CD4-positive, alpha-beta T cell (primary cell): ENCODE results near the gene PPM1F. TPM values are rescaled to one million over a fixed set of nuclear protein-coding genes. Genes with fewer than 3 reads are reported as not detected.
A peak's percentile ranks its signal among the peaks of the same experiment; 100 is the strongest.

ENCODE experiments used
- ATAC-seq: fragments of 200-7000 bp; cut with Tn5 transposase; one replicate; pipeline ENCODE4 v1.10.0; 2022; ENCODE audit warnings: mild to moderate bottlenecking; ENCODE audit not compliant: poor library complexity
- CTCF ChIA-PET: fragments of 350-600 bp; sonication (Branson Sonifier 250); formaldehyde crosslinking; loops from one replicate; lab custom pipeline; 2021; ENCODE audit warnings: antibody characterized with exemption, inconsistent platforms; lab: Charles Lee
- POLR2A ChIA-PET: fragments of 350-600 bp; sonication (Branson Sonifier 250); formaldehyde crosslinking; loops from one replicate; lab custom pipeline; 2021; ENCODE audit warnings: antibody characterized with exemption, inconsistent platforms; lab: Charles Lee
- DNase-seq, 14 experiments: peaks; one replicate each; pipeline ENCODE4 v3.0.0-alpha.2; 2013 to 2020; ENCODE audit warnings: mixed read lengths in 2 of 14
- H3K27ac ChIP-seq, 2 donors: one replicate each; pipeline versions ENCODE4 v1.5.1 to v1.7.0; 2013; ENCODE audit warnings: low read length in 2 of 2, low read depth in 1 of 2, mild to moderate bottlenecking in 1 of 2
- H3K27me3 ChIP-seq, 2 experiments: 1 replicate in 1 of 2; 2 replicates in 1 of 2; pipeline versions ENCODE4 v1.6.1 to v1.7.0; 2013; ENCODE audit warnings: low read length in 2 of 2, control low read depth in 1 of 2, mild to moderate bottlenecking in 1 of 2, moderate library complexity in 1 of 2; ENCODE audit not compliant: insufficient read depth in 2 of 2, control insufficient read depth in 1 of 2
- H3K36me3 ChIP-seq: one replicate; pipeline ENCODE4 v1.6.1; 2013; ENCODE audit warnings: low read length, control low read depth; ENCODE audit not compliant: insufficient read depth
- H3K4me1 ChIP-seq: one replicate; pipeline ENCODE4 v1.6.1; 2013; ENCODE audit warnings: low read length, control low read depth; ENCODE audit not compliant: insufficient read depth
- H3K4me3 ChIP-seq: one replicate; pipeline ENCODE4 v1.5.1; 2013; ENCODE audit warnings: mild to moderate bottlenecking, low read length, moderate library complexity
- H3K9me3 ChIP-seq, 2 experiments: 1 replicate in 1 of 2; 2 replicates in 1 of 2; pipeline versions ENCODE4 v1.6.1 to v1.7.0; 2013; ENCODE audit warnings: low read length in 2 of 2, mild to moderate bottlenecking in 2 of 2, control low read depth in 1 of 2, moderate library complexity in 1 of 2; ENCODE audit not compliant: control insufficient read depth in 1 of 2, insufficient read depth in 1 of 2
- H3K27ac Mint-ChIP-seq: one replicate; pipeline ENCODE4 v1.8.0; 2020; ENCODE audit warnings: mixed read lengths
- H3K27me3 Mint-ChIP-seq: one replicate; pipeline ENCODE4 v1.8.0; 2021; ENCODE audit warnings: mixed read lengths
- H3K36me3 Mint-ChIP-seq: one replicate; pipeline ENCODE4 v1.8.0; 2021; ENCODE audit warnings: low read depth, mixed read lengths
- H3K4me1 Mint-ChIP-seq: one replicate; pipeline ENCODE4 v1.8.0; 2021; ENCODE audit warnings: low read depth, mixed read lengths
- H3K4me3 Mint-ChIP-seq: one replicate; pipeline ENCODE4 v1.8.0; 2020; ENCODE audit warnings: mild to moderate bottlenecking, mixed read lengths
- H3K9me3 Mint-ChIP-seq: one replicate; pipeline ENCODE4 v1.8.0; 2020; ENCODE audit warnings: mixed read lengths
- CTCF ChIP-seq: fragments of 200-600 bp; IDR thresholded peaks from one replicate; pipeline ENCODE4 v1.8.0; 2022; ENCODE audit warnings: antibody characterized with exemption, mild to moderate bottlenecking
- intact Hi-C, 2 experiments: fragments of 100-400 bp; cut with DNase I in 1 of 2; cut with micrococcal nuclease in 1 of 2; formaldehyde crosslinking; loops; one replicate each; pipeline versions ENCODE4 v1.15.1 to v1.9.0; 2023 to 2025; cut with DNase I, micrococcal nuclease
- total RNA-seq, 174 experiments: library from RNA in 2 of 174; stranded (reverse) in 2 of 174; gene quantifications; one replicate each; pipeline ENCODE4 v1.2.3 and lab custom pipeline; 2021 to 2026

The PPM1F gene
- total RNA-seq, 2 experiments from 2014 or later, result 18.0 to 18.3 TPM

- ATAC-seq (no peak), DNase-seq (no peak)
- H3K4me3 ChIP-seq, result peak overlapping the region; percentile 80
- H3K27ac Mint-ChIP-seq, result peak overlapping the region; percentile 84
- ChIA-PET POLR2A (interaction anchor here (0.9 to 2.3 kb wide), 6 partner anchors 10 to 978 kb away, joined by 3 to 12 read pairs (median 3); partner anchors contain the start of gene PPM1F), CTCF (interaction anchor here (1.6 to 3.2 kb wide), 3 partner anchors 10 to 44 kb away, joined by 7 to 17 read pairs (median 10); partner anchors contain the start of gene PPM1F)
- peaks cover 50% of the 10 kb centered on the region for H3K4me1 Mint-ChIP-seq
- peak overlapping the region in 1 of 2 donors; percentile 76 for H3K27ac ChIP-seq
- no peaks in the 10 kb centered on the region for H3K9me3 Mint-ChIP-seq
- TF ChIP-seq CTCF, result no peak
- no peaks in the 10 kb centered on the region for H3K27me3 Mint-ChIP-seq
- peaks cover 3% of the 10 kb centered on the region for H3K36me3 ChIP-seq
- no peaks in the 10 kb centered on the region for H3K27me3 ChIP-seq
- H3K4me1 ChIP-seq, result peaks cover 14% of the 10 kb centered on the region
- peak overlapping the region; percentile 94 for H3K4me3 Mint-ChIP-seq
- peaks cover 15% of the 10 kb centered on the region for H3K36me3 Mint-ChIP-seq
- H3K9me3 ChIP-seq, result no peaks in the 10 kb centered on the region
- intact Hi-C loops, result no loop called here
Measured at GRCh38 chr22:21981874-21982273, 29.2 kb upstream of the PPM1F start.

- CTCF ChIA-PET, result interaction anchor here (0.7 kb wide), 1 partner anchor 526 kb away, joined by 3 read pairs; no protein-coding TSS in a partner anchor
- Mint-ChIP-seq H3K36me3 (peaks cover 17% of the 10 kb centered on the region), H3K27me3 (no peaks in the 10 kb centered on the region), H3K9me3 (no peaks in the 10 kb centered on the region), H3K4me3 (peak overlapping the region; percentile 65), H3K4me1 (peaks cover 50% of the 10 kb centered on the region), H3K27ac (peak overlapping the region; percentile 84)
- Histone ChIP-seq H3K27ac (no peak overlapping the region), H3K4me3 (no peak overlapping the region), H3K4me1 (peaks cover 18% of the 10 kb centered on the region), H3K9me3 (no peaks in the 10 kb centered on the region), H3K27me3 (no peaks in the 10 kb centered on the region), H3K36me3 (peaks cover 10% of the 10 kb centered on the region)
- no peak for DNase-seq
- ATAC-seq, result no peak
- TF ChIP-seq CTCF, result no peak
- POLR2A ChIA-PET, result no interaction called here
- intact Hi-C loops, result no loop called here
Measured at GRCh38 chr22:21980547-21980946, 27.9 kb upstream of the PPM1F start.

GRCh38 chr22:21978564-21979386 is 26.1 kb upstream of the PPM1F start:
- Mint-ChIP-seq H3K27ac (peak overlapping the region; percentile 72), H3K4me1 (peaks cover 50% of the 10 kb centered on the region), H3K27me3 (no peaks in the 10 kb centered on the region), H3K36me3 (peaks cover 34% of the 10 kb centered on the region), H3K4me3 (peak overlapping the region; percentile 66), H3K9me3 (no peaks in the 10 kb centered on the region)
- intact Hi-C loops, result no loop called here
- ChIA-PET CTCF (no interaction called here), POLR2A (no interaction called here)
- DNase-seq (peak in 1 of 14 experiments; percentile 5), ATAC-seq (no peak)
- TF ChIP-seq CTCF, result no peak
- H3K4me3 ChIP-seq, result no peak overlapping the region
- peaks cover 18% of the 10 kb centered on the region for H3K4me1 ChIP-seq
- H3K27ac ChIP-seq, result no peak overlapping the region
- no peaks in the 10 kb centered on the region for H3K9me3 ChIP-seq
- no peaks in the 10 kb centered on the region for H3K27me3 ChIP-seq
- H3K36me3 ChIP-seq, result peaks cover 27% of the 10 kb centered on the region
